Fibroblast of lung (primary cell): ENCODE results near the gene GCLC. TPM values are rescaled to one million over a fixed set of nuclear protein-coding genes. Genes with fewer than 3 reads are reported as not detected.
A peak's percentile ranks its signal among the peaks of the same experiment; 100 is the strongest.

Source experiments
- DNase-seq, 2 donors: peaks; one replicate each; pipeline versions ENCODE4 v3.0.0 to v3.0.0-alpha.2; 2010; ENCODE audit warnings: low read depth in 2 of 2
- H2AFZ ChIP-seq: 2 replicates; pipeline ENCODE4 v1.5.1; 2012; ENCODE audit warnings: low read length, control low read depth, inconsistent platforms
- H3K27ac ChIP-seq: 2 replicates; pipeline ENCODE4 v1.5.1; 2011; ENCODE audit warnings: low read length, control low read depth; ENCODE audit not compliant: insufficient read depth
- H3K27me3 ChIP-seq: 2 replicates; pipeline ENCODE4 v1.5.1; 2011; ENCODE audit warnings: mild to moderate bottlenecking, low read length; ENCODE audit not compliant: control insufficient read depth, insufficient read depth
- H3K36me3 ChIP-seq: 2 replicates; pipeline ENCODE4 v1.5.1; 2011; ENCODE audit warnings: low read length; ENCODE audit not compliant: control insufficient read depth, insufficient read depth
- H3K4me1 ChIP-seq: 2 replicates; pipeline ENCODE4 v1.5.1; 2011; ENCODE audit warnings: low read length; ENCODE audit not compliant: control insufficient read depth, insufficient read depth; ENCODE audit errors: extremely low read depth
- H3K4me2 ChIP-seq: 2 replicates; pipeline ENCODE4 v1.5.1; 2011; ENCODE audit warnings: low read length, control low read depth; ENCODE audit not compliant: insufficient read depth; ENCODE audit errors: extremely low read depth
- H3K4me3 ChIP-seq, 4 experiments: fragments of 200-600 bp in 1 of 4; sonication (generic) in 1 of 4; replicated peaks in 1 of 4; 2 replicates each; pipeline ENCODE4 v1.5.1; 2011 to 2016; ENCODE audit warnings: low read length in 4 of 4, low read depth in 3 of 4, mild to moderate bottlenecking in 3 of 4, control low read depth in 2 of 4, inconsistent platforms in 1 of 4, mixed read lengths in 1 of 4; ENCODE audit not compliant: insufficient read depth in 1 of 4; ENCODE audit errors: control extremely low read depth in 1 of 4
- H3K79me2 ChIP-seq: 2 replicates; pipeline ENCODE4 v1.5.1; 2012; ENCODE audit warnings: mild to moderate bottlenecking, low read length, inconsistent platforms; ENCODE audit not compliant: control insufficient read depth, insufficient read depth
- H3K9ac ChIP-seq: 2 replicates; pipeline ENCODE4 v1.5.1; 2011; ENCODE audit warnings: mild to moderate bottlenecking, low read length, control low read depth; ENCODE audit not compliant: insufficient read depth
- H3K9me3 ChIP-seq: 2 replicates; pipeline ENCODE4 v1.5.1; 2012; ENCODE audit warnings: low read depth, low read length; ENCODE audit not compliant: control insufficient read depth, insufficient read depth
- H4K20me1 ChIP-seq: 2 replicates; pipeline ENCODE4 v1.5.1; 2011; ENCODE audit warnings: low read length; ENCODE audit not compliant: control insufficient read depth, insufficient read depth; ENCODE audit errors: extremely low read depth
- CTCF ChIP-seq, 2 donors: IDR thresholded peaks in 1 of 2; conservative IDR thresholded peaks in 1 of 2; 1 replicate in 1 of 2; 2 replicates in 1 of 2; pipeline ENCODE4 v1.5.1; 2011 to 2012; ENCODE audit warnings: low read length in 2 of 2, control low read depth in 1 of 2, inconsistent platforms in 1 of 2, low read depth in 1 of 2, mild to moderate bottlenecking in 1 of 2
- EZH2 ChIP-seq: IDR thresholded peaks from 2 replicates; pipeline ENCODE4 v1.5.1; 2012; ENCODE audit warnings: low read length, control low read depth, mild to moderate bottlenecking; ENCODE audit errors: missing control alignments
- polyA plus RNA-seq, 2 donors: library from polyadenylated mRNA; depleted of rRNA in 1 of 2; stranded (reverse) in 1 of 2; unstranded in 1 of 2; fragments of >200 nt; gene quantifications; 2 replicates each; pipeline ENCODE4 v1.2.1, GENCODE V29; 2011 to 2012; ENCODE audit warnings: missing spikeins in 1 of 2
- total RNA-seq: library from RNA; depleted of rRNA; stranded (reverse); fragments of >200 nt; gene quantifications from 2 replicates; pipeline ENCODE4 v1.2.1, GENCODE V29; 2014

Gene GCLC
- total and polyA plus RNA-seq, 2 donors (not counting 1 experiment from before 2014, with no cell fraction given): 16.0 to 31.4 TPM

GRCh38 chr6:53530780-53531386, 14.0 kb downstream of the GCLC start:
- no peaks in the 10 kb centered on the region for H3K27me3 ChIP-seq
- no peaks in the 10 kb centered on the region for H3K9me3 ChIP-seq
- H2AFZ ChIP-seq: no peak overlapping the region
- no peaks in the 10 kb centered on the region for H4K20me1 ChIP-seq
- no peak overlapping the region for H3K4me2 ChIP-seq
- H3K27ac ChIP-seq: no peak overlapping the region
- H3K79me2 ChIP-seq: no peaks in the 10 kb centered on the region
- no peaks in the 10 kb centered on the region for H3K36me3 ChIP-seq
- H3K9ac ChIP-seq: no peak overlapping the region
- no peak overlapping the region for H3K4me3 ChIP-seq
- no peak for TF ChIP-seq CTCF (conservative IDR thresholded peaks at IDR 0.05 in 1 of 2, IDR thresholded peaks at IDR 0.05 in 1 of 2; ENCODE audit: low read depth in 1 of 2, low read length in 2 of 2)
- TF ChIP-seq EZH2: no peak
- no peak for DNase-seq
- H3K4me1 ChIP-seq: no peaks in the 10 kb centered on the region

GRCh38 chr6:53530346-53530745, 14.6 kb downstream of the GCLC start:
- Histone ChIP-seq H3K4me3 (no peak overlapping the region), H4K20me1 (no peaks in the 10 kb centered on the region), H3K4me2 (no peak overlapping the region), H3K27ac (no peak overlapping the region), H3K9ac (no peak overlapping the region), H3K4me1 (no peaks in the 10 kb centered on the region), H3K9me3 (no peaks in the 10 kb centered on the region), H3K27me3 (no peaks in the 10 kb centered on the region), H3K36me3 (no peaks in the 10 kb centered on the region), H3K79me2 (no peaks in the 10 kb centered on the region), H2AFZ (no peak overlapping the region)
- DNase-seq: peak in 1 of 2 donors; percentile 71
- TF ChIP-seq CTCF (conservative IDR thresholded peaks at IDR 0.05 in 1 of 2, IDR thresholded peaks at IDR 0.05 in 1 of 2; ENCODE audit: low read depth in 1 of 2, low read length in 2 of 2) (no peak), EZH2 (no peak)

GRCh38 chr6:53529324-53530036, 15.4 kb downstream of the GCLC start:
- no peak overlapping the region for H3K9ac ChIP-seq
- no peak for DNase-seq
- H3K4me1 ChIP-seq: peaks cover 2% of the 10 kb centered on the region
- no peaks in the 10 kb centered on the region for H3K9me3 ChIP-seq
- no peak overlapping the region for H2AFZ ChIP-seq
- H4K20me1 ChIP-seq: no peaks in the 10 kb centered on the region
- H3K27me3 ChIP-seq: no peaks in the 10 kb centered on the region
- no peak overlapping the region for H3K4me3 ChIP-seq
- TF ChIP-seq CTCF (conservative IDR thresholded peaks at IDR 0.05 in 1 of 2, IDR thresholded peaks at IDR 0.05 in 1 of 2; ENCODE audit: low read depth in 1 of 2, low read length in 2 of 2) (no peak), EZH2 (no peak)
- H3K4me2 ChIP-seq: no peak overlapping the region
- no peaks in the 10 kb centered on the region for H3K36me3 ChIP-seq
- H3K27ac ChIP-seq: no peak overlapping the region
- H3K79me2 ChIP-seq: no peaks in the 10 kb centered on the region
